ENCODE measurements around the gene SMAD4. TPM values are rescaled to one million over a fixed set of nuclear protein-coding genes. Genes with fewer than 3 reads are reported as not detected.
"Not testable (repeated sequence)": the region's sequence is repeated elsewhere in the genome, so short reads cannot be mapped to it uniquely, and the experiment has no call there.

The SMAD4 gene
- total RNA-seq, 2 experiments from 2014 or later = 57.2 to 59.5 TPM

GRCh38 chr18:51100385-51101120, 70.5 kb downstream of the SMAD4 start:
- DNase-seq = no peak
- H3K27ac Mint-ChIP-seq = no peak overlapping the region
- H3K36me3 Mint-ChIP-seq = no peaks in the 10 kb centered on the region
- H3K27me3 Mint-ChIP-seq = no peaks in the 10 kb centered on the region
- peaks cover 4% of the 10 kb centered on the region for H3K9me3 Mint-ChIP-seq
- H3K4me1 Mint-ChIP-seq = no peaks in the 10 kb centered on the region
- H3K4me3 Mint-ChIP-seq = no peak overlapping the region

GRCh38 chr18:51107082-51107481, 77.1 kb downstream of the SMAD4 start:
- Mint-ChIP-seq H3K4me1 (peaks cover 12% of the 10 kb centered on the region), H3K4me3 (no peak overlapping the region), H3K9me3 (peaks cover 2% of the 10 kb centered on the region), H3K27ac (peak overlapping the region; percentile 63), H3K27me3 (no peaks in the 10 kb centered on the region), H3K36me3 (no peaks in the 10 kb centered on the region)
- no peak for DNase-seq

DNA sequence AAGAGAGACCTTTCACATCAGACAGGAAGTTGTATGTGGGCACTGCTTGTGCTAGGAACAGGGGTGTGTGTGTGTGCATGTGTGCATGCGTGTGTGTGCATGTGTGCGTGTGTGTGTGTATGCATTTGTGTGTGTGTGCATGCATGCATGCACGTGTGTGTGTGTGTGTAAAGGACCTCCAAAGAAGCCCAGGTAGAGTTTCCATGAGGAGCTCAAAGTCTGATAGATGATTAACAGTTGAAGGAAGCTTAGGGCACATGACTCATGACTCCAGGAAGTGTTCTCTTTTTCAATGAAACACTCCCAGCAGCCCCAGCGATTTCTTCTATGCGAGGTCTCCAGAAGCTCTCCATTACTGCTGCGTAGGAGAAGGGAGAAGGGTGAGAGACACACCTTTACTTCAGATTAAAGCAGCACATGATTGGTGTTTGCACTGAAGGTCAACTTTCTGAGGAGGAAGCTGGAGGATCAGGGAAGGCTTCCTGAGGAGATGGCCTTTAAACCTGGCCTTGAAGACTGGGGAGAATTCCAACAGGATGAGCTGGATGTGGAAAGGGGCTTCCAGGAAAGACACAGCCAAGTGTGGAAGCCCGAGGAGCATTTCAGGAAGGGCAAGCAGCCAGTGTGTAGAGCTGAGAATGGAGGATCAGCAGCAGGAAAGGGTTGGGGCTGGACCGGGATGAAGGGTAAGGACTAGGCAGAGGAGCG, 77.7 kb downstream of the SMAD4 start:
- H3K4me3 Mint-ChIP-seq = no peak overlapping the region
- no peaks in the 10 kb centered on the region for H3K36me3 Mint-ChIP-seq
- DNase-seq = no peak
- H3K27ac Mint-ChIP-seq = peak overlapping the region; percentile 63
- no peaks in the 10 kb centered on the region for H3K27me3 Mint-ChIP-seq
- no peaks in the 10 kb centered on the region for H3K9me3 Mint-ChIP-seq
- H3K4me1 Mint-ChIP-seq = peaks cover 12% of the 10 kb centered on the region

DNA sequence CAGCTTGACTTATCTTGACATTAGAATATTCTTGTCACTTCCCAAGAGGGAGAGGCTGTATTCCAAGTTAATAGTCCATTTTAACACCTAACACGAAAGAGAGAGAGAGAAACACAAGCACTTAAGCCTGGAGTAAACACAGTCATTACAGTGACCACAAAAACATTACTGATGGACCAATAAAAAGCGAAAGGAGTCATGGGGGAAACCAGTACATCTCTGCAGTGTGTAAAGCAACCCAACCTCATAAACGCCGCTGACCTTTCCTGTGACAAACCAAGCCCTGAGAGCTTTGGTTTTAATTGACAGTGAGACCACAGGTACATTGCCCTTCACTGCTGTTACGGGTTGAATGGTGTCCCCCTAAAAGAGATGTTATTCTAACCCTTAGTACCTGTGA, 78.3 kb downstream of the SMAD4 start:
- DNase-seq = no peak
- no peak overlapping the region for H3K4me3 Mint-ChIP-seq
- H3K4me1 Mint-ChIP-seq = peaks cover 12% of the 10 kb centered on the region
- no peak overlapping the region for H3K27ac Mint-ChIP-seq
- H3K9me3 Mint-ChIP-seq = no peaks in the 10 kb centered on the region
- H3K27me3 Mint-ChIP-seq = no peaks in the 10 kb centered on the region
- H3K36me3 Mint-ChIP-seq = no peaks in the 10 kb centered on the region

DNA sequence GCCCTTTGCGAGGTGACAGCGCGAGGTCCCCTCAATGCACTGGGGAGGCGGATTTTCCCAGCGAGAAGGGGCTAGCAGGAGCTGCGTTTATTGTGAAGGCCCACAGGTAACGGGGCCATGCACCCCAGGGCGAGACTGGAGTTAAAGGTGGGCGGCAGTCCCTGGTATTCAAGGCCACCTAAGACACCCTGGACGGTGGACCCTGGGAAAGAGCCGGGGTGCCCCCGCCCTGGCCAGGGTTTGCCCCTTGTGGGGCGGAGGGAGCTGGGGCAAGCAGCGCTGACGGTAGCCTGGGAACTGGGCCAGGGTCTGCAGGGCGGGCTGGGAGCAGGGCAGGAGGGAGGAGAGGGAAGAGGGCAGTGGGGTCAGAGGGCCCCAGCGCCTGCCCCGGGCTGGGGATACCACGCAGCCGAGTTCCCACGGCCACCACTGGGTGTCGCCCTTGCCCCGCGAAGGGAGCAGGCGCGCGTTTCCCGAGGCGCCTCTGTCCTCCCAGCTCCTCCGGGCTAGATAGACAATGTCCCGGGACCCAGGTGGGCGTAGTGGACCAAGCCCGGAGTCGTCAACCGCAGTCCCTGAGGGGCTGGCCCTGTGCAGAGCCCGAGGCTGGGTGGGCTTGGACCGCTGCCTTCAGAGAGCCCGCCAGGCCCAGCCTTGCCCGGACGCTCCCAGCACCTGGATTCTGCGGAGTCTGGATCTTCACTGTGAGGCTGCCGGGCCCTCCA, 80.2 kb downstream of the SMAD4 start:
- peak; percentile 73 for DNase-seq
- Mint-ChIP-seq H3K36me3 (no peaks in the 10 kb centered on the region), H3K27ac (no peak overlapping the region), H3K4me1 (peaks cover 12% of the 10 kb centered on the region), H3K9me3 (no peaks in the 10 kb centered on the region), H3K27me3 (no peaks in the 10 kb centered on the region), H3K4me3 (no peak overlapping the region)

- H3K9me3 Mint-ChIP-seq, H3K27me3 Mint-ChIP-seq, H3K27ac Mint-ChIP-seq, DNase-seq, H3K36me3 Mint-ChIP-seq, H3K4me3 Mint-ChIP-seq: not testable (repeated sequence)
- peaks cover 12% of the 10 kb centered on the region for H3K4me1 Mint-ChIP-seq
These were observed 81.8 kb downstream of the SMAD4 start for GRCh38 chr18:51111633-51112355.

DNA sequence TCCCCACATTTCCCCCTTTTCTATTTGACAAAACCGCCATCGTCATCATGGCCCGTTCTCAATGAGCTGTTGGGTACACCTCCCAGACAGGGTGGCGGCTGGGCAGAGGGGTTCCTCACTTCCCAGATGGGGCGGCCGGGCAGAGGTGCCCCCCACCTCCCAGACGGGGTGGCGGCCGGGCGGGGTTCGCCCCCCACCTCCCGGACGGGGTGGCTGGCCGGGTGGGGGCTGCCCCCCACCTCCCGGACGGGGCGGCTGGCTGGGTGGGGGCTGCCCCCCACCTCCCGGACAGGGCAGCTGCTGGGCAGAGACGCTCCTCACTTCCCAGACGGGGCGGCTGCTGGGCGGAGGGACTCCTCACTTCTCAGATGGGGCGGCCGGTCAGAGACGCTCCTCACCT, 87.0 kb downstream of the SMAD4 start:
- not testable (repeated sequence) for H3K27ac Mint-ChIP-seq, H3K4me1 Mint-ChIP-seq, H3K9me3 Mint-ChIP-seq, DNase-seq, H3K27me3 Mint-ChIP-seq, H3K4me3 Mint-ChIP-seq, H3K36me3 Mint-ChIP-seq

GRCh38 chr18:51119561-51119960, 89.5 kb downstream of the SMAD4 start:
- not testable (repeated sequence) for H3K9me3 Mint-ChIP-seq, H3K27ac Mint-ChIP-seq, H3K4me1 Mint-ChIP-seq, H3K27me3 Mint-ChIP-seq, H3K4me3 Mint-ChIP-seq, DNase-seq, H3K36me3 Mint-ChIP-seq

DNA sequence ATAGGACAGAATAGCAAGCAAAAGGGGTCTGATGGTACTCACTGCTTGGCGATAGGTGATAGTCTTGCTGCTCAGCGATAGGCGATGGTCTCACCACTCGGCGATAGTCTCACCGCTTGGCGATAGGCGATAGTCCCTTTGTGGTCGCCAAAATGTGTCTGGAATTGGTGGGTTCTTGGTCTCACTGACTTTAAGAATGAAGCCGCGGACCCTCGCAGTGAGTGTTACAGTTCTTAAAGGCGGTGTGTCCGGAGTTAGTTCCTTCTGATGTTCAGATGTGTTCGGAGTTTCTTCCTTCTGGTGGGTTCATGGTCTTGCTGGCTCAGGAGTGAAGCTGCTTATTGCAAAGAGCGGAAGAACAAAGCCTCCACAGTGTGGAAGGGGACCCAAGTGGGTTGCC, 90.0 kb downstream of the SMAD4 start:
- DNase-seq = not testable (repeated sequence)

GRCh38 chr18:51120809-51121596, 91.0 kb downstream of the SMAD4 start:
- peaks cover 6% of the 10 kb centered on the region for H3K9me3 Mint-ChIP-seq

More for the DNA sequence above, 90.0 kb downstream of the SMAD4 start:
- H3K27ac Mint-ChIP-seq, H3K4me3 Mint-ChIP-seq, H3K9me3 Mint-ChIP-seq, H3K27me3 Mint-ChIP-seq, H3K4me1 Mint-ChIP-seq, H3K36me3 Mint-ChIP-seq: not testable (repeated sequence)

GRCh38 chr18:51121597-51121857, 91.5 kb downstream of the SMAD4 start:
- Mint-ChIP-seq H3K4me1 (no peaks in the 10 kb centered on the region), H3K9me3 (peaks cover 6% of the 10 kb centered on the region), H3K27ac (no peak overlapping the region)

More at GRCh38 chr18:51120809-51121596, 91.0 kb downstream of the SMAD4 start:
- DNase-seq = no peak
- Mint-ChIP-seq H3K4me1 (no peaks in the 10 kb centered on the region), H3K27ac (no peak overlapping the region), H3K27me3 (no peaks in the 10 kb centered on the region), H3K4me3 (no peak overlapping the region), H3K36me3 (peaks cover 4% of the 10 kb centered on the region)

DNA sequence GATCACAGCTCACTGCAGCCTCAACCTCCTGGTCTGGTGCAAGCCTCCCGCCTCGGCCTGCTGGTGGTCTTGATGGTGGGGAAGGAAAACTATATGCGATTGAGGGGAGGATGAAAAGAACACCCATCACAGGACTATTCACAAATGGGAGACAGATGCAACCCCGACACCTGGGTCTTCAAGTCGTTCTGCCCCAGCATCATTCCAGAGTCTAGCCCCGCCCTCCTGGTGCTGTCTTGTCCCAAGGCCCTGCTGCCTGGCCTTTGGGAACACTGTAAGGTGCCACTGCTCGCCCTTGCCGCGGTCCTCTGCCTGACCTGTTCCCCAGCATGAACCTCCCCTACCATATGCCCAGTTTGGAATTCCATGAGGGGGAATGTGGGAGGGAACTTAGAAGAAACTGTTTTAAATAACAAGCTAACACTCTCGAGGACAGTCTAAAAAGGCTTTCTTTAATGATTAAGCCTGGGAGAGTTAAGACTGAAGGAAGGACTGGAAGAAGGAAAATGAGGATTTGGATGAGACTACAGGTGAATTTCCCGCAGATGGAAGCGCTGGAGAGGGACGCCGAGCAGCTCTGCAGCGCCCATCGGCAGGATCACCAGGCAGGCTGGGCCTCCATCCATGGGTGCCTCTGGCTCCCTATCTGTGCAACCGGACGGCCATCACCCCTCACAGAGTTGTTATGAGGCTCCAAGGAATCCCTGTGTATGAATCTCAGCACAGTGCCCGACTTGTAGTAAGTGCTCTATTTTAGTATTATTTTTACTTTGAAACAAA, 92.4 kb downstream of the SMAD4 start:
- Mint-ChIP-seq H3K4me1 (no peaks in the 10 kb centered on the region), H3K9me3 (peaks cover 4% of the 10 kb centered on the region), H3K27me3 (no peaks in the 10 kb centered on the region), H3K36me3 (peaks cover 2% of the 10 kb centered on the region), H3K4me3 (no peak overlapping the region), H3K27ac (no peak overlapping the region)
- DNase-seq = no peak

More at GRCh38 chr18:51121597-51121857, 91.5 kb downstream of the SMAD4 start:
- no peak overlapping the region for H3K4me3 Mint-ChIP-seq
- DNase-seq = no peak
- H3K27me3 Mint-ChIP-seq = no peaks in the 10 kb centered on the region
- peaks cover 4% of the 10 kb centered on the region for H3K36me3 Mint-ChIP-seq

GRCh38 chr18:51123046-51123395, 93.0 kb downstream of the SMAD4 start:
- H3K9me3 Mint-ChIP-seq = peaks cover 3% of the 10 kb centered on the region
- DNase-seq = no peak
- no peak overlapping the region for H3K4me3 Mint-ChIP-seq
- no peaks in the 10 kb centered on the region for H3K4me1 Mint-ChIP-seq
- H3K27ac Mint-ChIP-seq = no peak overlapping the region
- no peaks in the 10 kb centered on the region for H3K27me3 Mint-ChIP-seq
- H3K36me3 Mint-ChIP-seq = no peaks in the 10 kb centered on the region

GRCh38 chr18:51123481-51123880, 93.5 kb downstream of the SMAD4 start:
- DNase-seq = no peak
- H3K4me3 Mint-ChIP-seq = no peak overlapping the region
- peaks cover 2% of the 10 kb centered on the region for H3K4me1 Mint-ChIP-seq
- H3K36me3 Mint-ChIP-seq = no peaks in the 10 kb centered on the region
- H3K27ac Mint-ChIP-seq = no peak overlapping the region
- H3K27me3 Mint-ChIP-seq = no peaks in the 10 kb centered on the region
- no peaks in the 10 kb centered on the region for H3K9me3 Mint-ChIP-seq

All from activated naive CD8-positive, alpha-beta T cell treated with anti-CD3 and anti-CD28 coated beads for 36 hours (primary cell).